ENCODE results near the gene CACNG7.
"Not testable (repeated sequence)": the region's sequence is repeated elsewhere in the genome, so short reads cannot be mapped to it uniquely, and the experiment has no call there.

CACNG7 gene

DNA sequence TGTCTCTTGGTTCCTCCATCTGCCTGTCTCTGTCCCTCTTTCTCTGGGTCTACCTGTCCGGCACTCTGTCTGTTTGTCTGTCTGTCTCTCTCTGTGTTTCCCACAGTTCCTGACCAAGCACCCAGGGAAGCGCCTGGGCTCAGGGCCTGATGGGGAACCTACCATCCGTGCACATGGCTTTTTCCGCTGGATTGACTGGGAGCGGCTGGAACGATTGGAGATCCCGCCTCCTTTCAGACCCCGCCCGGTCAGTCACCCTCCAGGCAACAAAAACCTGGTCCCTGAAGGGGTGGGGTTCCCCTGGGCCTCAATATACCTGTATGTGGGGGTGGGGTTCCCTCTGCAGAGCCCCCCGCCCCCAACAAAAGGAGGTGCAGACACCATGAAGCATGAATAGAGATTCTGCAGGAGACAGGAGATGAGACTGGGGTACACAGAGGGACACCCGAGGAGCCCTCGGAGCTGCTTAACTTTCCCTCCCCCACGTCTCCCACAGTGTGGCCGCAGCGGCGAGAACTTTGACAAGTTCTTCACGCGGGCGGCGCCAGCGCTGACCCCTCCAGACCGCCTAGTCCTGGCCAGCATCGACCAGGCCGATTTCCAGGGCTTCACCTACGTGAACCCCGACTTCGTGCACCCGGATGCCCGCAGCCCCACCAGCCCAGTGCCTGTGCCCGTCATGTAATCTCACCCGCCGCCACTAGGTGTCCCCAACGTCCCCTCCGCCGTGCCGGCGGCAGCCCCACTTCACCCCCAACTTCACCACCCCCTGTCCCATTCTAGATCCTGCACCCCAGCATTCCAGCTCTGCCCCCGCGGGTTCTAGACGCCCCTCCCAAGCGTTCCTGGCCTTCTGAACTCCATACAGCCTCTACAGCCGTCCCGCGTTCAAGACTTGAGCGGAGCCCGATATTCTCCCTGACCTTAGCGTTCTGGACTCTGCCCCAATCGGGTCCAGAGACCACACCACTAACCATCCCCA lies 2.6 kb upstream of the CACNG7 start:
- DNase-seq: peak; percentile 39 to 42

- no peak for DNase-seq
Measured at GRCh38 chr19:53907193-53907581, 1.9 kb upstream of the CACNG7 start.

- DNase-seq: no peak
Measured at GRCh38 chr19:53907690-53908089, 1.4 kb upstream of the CACNG7 start.

DNA sequence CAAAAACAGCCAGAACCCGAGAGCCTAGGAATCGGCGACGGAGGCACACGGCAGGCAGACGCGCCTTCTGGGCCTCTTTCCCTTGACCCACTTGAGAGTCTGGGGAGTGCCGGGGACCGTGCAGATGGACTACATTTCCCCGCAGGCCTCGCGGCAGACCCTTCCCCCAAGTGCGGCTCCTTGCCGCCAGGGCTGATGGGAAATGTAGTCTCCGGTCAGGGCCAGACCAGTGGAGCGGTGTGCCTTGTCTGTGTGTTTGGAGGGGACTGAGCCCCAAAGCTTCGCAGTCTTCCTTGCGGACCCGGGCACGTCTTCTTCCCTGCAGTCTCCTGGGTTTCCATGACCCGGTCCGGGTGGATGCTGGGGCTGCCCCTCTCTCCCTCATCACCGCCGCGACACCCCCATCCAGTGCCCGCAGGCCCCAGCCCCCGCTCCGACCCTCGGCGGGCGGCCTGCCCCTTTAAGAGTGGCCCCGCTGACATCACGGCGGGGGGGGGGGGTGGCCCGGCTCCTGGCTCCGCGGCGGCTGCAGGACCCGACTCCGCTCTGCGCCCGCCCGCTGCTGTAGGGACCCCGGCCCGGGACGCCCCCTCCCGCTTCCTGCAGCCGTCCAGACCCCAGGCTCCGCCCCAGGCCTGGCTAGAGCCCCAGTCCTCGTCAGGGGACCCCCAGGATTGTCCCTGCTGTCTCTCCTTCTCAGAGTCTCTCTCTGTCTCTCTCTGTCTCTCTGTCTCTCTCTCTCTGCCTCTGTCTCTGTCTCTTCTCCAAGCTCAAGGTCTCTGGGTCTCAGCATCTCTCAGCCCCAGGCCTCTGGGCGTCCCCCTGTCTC lies 758 bp upstream of the CACNG7 start:
- DNase-seq: no peak

- no peak for DNase-seq
Measured at GRCh38 chr19:53909471-53910169, 542 bp downstream of the CACNG7 start.

GRCh38 chr19:53910170-53910518 lies 1.1 kb downstream of the CACNG7 start:
- no peak for DNase-seq

DNA sequence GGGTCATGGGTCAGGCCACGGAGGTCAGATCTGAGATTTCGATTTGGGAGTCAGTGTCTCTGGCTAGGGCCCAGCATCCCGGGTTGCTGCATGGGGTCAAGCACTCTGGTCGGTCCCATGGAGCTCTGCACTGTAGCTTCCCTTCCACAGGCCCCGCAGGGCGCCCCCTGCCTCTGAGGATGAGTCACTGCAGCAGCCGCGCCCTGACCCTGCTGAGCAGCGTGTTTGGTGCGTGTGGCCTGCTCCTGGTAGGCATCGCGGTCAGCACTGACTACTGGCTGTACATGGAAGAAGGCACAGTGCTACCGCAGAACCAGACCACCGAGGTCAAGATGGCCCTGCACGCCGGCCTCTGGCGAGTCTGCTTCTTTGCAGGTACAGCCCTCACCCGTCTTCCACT lies 3.6 kb downstream of the CACNG7 start:
- no peak for DNase-seq

DNA sequence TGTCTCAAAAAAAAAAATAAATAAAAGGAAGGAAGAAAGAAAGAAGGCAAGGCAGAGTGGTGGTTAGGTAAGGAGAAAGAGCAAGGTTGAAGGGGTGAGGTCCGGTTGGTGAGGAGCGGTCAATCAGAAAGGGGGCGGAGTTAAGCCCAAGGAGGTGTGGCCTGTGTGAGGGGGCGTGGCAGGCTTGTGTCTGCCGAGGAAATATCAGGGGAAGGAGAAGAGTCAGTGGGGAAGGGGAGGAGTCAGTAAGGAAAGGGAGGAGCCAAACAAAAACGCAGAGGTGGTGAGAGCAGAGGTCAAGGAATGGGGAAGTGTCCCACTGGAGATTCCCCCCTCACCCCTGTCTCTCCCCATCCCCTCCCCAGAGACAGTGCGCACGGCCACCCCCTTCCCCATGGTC lies 5.9 kb downstream of the CACNG7 start:
- DNase-seq: no peak

DNA sequence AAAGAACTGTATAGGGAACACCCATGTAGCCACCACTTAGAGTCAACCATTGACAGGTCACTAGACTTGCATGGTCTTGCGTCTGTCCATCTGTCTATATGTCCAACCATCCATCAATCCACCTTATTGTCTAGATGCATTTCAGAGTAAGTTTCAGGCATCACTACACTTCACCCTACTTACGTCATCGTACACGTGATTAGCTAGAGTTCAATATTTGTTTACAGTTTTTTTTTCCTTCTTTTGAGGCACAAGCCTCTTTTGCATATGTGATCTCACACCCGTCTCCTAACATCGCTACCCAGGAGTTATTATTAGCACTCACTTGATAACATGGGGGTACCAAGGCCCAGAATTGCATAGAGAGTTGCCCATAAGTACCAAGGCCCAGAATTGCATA lies 6.9 kb downstream of the CACNG7 start:
- DNase-seq: no peak

DNA sequence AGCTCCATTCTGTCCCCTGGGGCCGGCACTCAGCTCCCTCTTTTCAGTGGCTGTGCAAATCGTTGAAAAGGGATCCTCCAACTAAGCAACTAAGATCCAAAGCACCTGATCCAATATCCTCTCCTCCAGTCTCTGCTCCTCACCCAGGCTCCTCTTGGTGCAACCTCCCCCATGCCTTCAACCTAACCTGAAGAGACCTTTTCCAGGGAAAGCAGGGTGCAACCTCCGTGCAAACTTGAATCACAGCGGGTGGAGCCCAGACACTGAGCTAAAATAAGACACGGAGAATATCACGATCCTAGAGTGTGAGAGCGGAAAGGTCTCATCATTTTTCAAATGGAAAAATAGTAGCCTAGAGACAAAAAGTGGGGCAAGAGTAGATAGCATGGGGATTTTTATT lies 8.3 kb downstream of the CACNG7 start:
- no peak for DNase-seq

- no peak for DNase-seq
Measured at GRCh38 chr19:53927739-53928138, 18.7 kb downstream of the CACNG7 start.

- no peak for DNase-seq
Measured at GRCh38 chr19:53936029-53936428, 27.0 kb downstream of the CACNG7 start.

DNA sequence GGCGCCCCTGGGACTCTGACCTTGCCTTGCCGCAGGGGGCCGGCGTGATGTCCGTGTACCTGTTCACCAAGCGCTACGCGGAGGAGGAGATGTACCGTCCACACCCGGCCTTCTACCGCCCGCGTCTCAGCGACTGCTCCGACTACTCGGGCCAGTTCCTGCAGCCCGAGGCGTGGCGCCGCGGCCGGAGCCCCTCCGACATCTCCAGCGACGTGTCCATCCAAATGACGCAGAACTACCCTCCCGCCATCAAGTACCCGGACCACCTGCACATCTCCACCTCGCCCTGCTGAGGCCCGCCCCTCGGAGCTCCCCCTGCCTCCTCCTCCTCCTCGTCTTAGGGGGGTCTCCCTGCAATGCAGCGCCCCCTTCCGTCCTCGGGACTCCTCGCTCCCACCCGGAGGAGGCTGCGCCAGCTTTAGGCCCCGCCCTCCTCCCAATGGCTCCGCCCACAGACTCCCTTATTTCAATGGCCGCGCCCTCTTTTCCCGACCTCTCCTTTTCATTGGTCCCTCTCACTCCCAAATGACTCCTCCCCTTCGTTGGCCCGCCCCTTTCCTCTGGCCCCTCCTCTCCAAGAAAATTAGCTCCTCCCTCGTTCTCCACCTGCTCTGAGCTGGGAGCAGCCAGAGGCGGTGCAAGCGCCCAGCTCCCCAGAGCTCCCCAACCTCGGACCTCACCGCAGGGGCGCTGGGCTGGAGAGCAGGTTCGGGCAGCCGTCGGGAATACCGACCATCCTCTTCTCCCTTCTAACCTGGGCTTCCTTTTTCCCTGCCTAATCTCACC lies 33.1 kb downstream of the CACNG7 start:
- no peak for DNase-seq

DNA sequence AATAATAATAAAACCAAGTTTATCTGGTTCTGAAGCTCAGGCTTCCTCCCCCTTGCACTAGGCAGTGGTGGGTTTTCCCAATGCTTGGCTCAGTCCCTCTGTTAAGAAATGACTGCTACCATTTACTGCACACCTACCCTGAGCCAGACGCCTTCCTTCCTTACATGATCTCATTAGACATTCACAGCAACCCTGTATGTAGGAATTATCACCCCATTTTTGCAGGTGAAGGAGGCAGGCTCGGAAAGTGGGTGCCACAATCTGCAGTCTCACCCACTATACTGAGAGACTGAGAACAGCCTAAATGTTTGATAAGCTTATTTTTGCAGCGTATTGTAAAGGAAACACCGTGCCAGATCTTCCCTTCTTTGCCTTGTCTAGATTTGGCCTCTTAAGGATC lies 35.3 kb downstream of the CACNG7 start:
- DNase-seq: no peak

DNA sequence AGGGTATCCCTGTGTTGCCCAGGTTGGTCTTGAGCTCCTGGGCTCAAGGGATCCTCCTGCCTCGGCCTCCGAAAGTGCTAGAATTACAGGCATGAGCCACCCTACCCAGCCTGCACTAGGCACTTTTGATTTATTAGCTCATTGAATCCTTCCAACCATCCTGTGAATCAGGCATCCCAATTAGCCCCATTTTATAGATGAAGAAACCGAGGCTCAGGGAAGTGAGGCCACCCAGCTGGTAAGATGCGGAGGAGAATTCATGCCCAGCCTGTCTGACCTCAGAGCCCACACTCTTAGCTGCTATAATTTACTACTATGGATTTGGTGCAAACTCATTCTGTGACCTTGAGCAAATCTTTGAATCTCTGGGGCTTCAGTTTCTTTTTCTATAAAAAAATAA lies 35.9 kb downstream of the CACNG7 start:
- DNase-seq: no peak

- DNase-seq: no peak
Measured at GRCh38 chr19:53945441-53945840, 36.4 kb downstream of the CACNG7 start.

- DNase-seq: no peak
Measured at GRCh38 chr19:53945998-53946397, 36.9 kb downstream of the CACNG7 start.

DNA sequence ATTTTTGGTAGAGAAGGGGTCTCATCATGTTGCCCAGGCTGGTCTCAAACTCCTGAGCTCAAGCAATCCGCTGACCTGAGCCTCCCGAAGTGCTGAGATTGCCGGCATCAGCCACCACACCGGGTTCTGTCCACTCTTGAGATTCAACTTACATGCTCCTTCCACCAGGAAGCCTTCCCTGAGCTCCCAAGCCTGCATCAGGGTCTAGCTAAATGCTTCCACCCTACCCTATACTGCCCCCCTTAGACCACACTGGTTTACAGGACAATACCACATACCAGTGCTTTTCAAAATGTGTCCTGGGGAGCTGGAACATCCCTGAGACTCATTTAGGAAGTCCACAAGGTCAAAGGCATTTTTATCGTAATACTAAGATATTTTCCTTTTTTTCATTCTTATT lies 38.5 kb downstream of the CACNG7 start:
- no peak for DNase-seq

- DNase-seq: not testable (repeated sequence)
Measured at GRCh38 chr19:53948611-53949010, 39.5 kb downstream of the CACNG7 start.

- DNase-seq: no peak
Measured at GRCh38 chr19:53951436-53951835, 42.4 kb downstream of the CACNG7 start.

DNA sequence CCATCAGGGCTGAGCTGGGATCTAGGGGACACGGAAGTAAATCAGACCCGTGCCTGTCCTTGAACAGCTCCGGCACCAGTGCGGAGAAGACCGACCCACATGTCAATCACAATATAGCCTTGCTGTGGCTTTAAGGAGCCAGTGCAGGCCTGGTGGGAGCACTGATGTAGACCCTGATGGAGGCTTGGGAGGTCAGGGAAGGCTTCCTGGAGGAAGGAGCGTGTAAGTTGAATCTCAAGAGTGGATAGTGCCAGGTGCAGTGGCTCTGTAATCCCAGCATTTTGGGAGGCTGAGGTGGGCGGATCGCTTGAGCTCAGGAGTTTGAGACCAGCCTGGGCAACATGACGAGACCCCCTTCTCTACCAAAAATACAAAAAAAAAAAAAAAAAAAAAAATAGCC lies 42.9 kb downstream of the CACNG7 start:
- no peak for DNase-seq

GRCh38 chr19:53953383-53953782 lies 44.3 kb downstream of the CACNG7 start:
- no peak for DNase-seq

Measured in bone marrow (tissue), 2 donors.